NCI-H2107 (cell line): Measurements from ENCODE around the gene KCNN3.

ENCODE experiments used
- DNase-seq: peaks from one replicate; lab custom pipeline; 2025; lab: John Stamatoyannopoulos, UW

Gene KCNN3

DNA sequence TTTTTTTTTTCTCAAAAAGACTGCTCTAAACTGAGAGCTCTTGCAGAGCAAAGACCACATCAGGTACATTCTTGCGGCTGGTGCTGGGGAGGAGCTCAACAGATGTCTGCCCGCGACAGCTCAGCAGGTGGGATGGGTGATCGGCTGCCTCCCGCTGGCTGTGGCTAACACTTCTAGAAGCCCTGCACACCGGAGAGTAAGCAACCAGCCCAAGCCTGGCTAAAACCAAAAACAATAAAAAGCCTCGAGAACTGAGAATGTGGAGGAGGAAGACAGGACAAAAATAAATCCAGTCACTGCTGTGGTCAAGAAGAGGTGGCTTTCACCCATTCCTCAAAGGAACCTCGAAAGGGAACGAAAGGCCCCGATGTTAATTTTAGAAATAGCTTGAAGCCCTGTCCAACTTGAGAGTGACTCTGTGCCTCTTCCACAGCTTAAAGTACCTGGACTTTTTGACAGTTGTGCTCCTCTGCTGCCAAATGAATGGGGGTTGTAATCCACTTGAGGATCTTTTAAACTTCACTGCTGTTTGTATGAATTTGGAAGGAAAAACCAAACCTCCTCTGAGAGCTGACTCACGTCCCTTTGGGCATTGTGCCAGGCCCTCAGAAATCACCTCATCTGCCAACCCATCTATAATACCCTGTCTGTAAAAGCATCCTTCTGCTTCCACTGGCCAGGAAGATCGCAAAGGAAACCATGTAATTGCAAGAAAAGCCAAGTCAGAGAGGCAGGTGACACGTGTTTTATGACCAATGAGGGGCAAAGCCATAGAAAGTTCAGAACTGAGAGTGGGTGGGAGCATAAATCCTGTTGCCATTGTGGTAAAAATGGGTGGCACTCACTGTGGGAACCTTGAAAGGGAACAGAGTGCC is 78.6 kb downstream of the KCNN3 start:
- peak; percentile 74 for DNase-seq

DNA sequence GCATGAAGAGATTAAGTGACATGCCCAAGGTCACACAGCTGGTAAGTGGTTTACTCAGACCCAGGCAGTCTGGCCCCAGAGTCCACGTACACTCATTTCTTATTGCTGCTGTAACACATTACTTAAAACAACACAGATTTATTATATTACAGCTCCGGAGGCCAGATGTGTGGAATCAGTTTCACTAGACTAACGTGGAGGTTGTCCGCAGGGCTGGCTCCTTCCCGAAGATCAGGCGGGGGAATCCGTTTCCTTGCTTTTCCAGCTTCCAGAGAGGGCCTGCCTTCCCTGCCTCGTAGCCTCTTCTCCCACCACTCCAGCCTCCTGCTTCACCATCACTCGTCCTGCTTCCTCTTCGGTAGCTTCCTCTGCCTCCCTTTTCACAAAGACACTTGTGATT is 81.2 kb downstream of the KCNN3 start:
- no peak for DNase-seq

DNA sequence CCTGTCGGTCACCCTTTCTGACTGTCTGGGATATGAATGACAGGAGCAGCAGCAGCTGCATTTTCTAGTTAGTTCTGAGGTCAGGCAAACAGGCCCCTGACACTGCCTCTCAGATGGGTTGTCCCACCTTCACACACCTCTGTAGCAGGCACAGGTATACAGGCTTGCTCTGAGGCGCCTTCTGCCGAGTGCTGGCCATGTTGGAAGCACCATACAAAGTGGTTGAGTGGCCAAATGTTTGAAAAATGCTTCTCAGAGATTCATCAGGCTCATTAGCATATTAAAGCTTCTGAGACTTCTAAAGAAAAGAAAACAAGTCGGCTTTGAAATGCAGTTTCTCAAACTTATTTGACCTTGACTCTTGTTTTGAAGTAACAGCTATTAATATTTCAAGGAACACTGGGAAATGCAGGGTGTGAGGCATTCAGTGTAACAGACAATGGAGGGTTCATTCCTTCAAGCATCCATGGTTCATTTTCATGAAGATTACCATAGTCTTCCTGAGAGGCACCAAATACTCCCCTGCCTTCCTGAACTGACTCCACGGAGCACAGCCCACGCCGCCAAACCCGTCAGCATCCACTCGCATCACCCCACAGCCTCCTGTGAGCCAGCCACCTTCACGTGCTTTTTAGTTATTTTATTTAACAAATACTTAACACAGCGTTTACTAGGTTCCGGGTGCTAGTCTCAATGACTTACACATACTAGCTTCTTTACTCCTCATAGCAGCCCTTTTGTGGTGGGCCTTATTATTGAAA is 81.8 kb downstream of the KCNN3 start:
- no peak for DNase-seq

DNA sequence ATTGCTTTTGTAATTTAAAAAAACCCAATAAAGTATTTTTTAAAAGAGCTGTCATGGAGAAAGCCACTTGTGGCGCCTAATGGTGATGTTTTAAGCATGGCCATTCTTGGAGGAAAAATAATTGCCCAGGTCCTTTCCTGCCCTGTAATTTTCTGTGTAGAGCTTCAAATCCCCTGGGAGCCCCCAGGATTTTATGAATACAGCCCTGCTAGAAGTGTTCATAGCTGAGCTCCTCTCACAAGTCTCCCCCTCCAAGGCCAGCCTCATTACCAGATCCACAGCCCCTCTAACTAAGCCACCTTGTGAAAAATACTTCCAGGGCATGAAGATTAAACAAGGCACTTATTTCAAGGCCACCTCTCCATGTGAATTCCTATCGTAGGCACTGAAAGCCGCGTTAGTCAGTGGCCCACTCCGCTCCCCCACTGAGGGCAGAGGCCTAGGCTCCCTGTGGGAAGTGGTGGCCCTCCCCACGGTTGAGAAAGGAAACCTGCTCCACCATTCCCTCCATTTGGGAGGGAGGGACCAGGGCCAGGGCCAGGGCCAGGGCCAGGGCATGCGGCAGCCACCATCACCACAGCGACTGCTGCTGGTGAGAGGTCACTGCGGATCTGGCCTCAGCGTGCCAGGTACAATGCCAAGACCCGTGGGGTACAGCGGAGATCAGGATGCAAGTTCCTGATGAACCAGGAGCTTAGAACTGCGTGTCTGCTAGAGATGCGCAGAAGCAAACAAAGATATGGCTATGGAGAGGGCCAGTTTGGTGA is 83.1 kb downstream of the KCNN3 start:
- DNase-seq = peak; percentile 39

DNA sequence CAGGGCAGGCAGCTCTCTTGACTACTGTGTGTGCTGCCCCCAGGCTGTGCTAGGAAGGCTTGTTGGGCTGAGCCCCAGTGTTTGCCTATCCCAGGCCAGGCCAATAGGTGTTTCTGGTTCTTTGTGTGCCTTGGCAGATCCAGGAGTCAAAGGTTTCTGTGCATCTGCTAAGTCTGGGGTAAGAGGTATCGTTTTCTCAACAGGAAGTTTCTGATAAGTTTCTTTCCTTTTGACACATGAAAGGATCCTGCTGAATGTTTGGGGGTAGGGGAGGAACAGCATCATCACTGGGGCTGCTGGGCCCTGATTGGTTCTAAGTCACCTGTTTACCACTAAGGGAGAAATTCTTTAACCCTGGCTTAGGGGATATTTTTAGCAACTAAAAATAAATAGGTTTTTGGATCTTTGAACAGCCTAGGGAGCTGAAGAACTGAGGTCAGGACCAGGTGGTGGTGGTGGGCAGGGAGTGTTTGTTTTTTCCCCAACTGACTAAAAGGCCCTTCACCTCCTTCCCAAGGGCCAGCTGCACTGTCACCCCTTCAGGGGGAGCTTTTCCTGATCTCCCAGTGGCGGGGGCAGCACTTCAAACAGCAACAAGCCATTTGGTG is 85.1 kb downstream of the KCNN3 start:
- DNase-seq = no peak

DNA sequence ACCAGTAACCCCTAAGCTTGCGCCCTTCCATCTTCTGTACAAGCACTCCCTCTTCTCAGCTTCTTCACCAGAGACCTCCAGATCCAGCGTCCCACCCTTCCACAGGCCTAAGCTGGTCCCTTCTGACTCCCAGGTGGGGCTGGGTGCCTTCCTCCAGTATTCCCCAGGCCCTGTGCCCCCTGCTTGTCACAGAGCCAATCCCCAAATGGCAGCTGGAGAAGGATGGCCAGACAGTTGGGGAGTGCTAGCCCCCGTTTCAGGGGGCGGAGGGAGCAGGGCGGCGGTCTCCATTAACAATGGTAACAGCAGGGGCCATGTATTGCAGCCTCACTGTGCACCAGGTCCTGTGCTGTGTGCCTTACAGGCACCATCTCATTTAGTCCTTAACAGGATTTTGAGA is 85.7 kb downstream of the KCNN3 start:
- no peak for DNase-seq

DNA sequence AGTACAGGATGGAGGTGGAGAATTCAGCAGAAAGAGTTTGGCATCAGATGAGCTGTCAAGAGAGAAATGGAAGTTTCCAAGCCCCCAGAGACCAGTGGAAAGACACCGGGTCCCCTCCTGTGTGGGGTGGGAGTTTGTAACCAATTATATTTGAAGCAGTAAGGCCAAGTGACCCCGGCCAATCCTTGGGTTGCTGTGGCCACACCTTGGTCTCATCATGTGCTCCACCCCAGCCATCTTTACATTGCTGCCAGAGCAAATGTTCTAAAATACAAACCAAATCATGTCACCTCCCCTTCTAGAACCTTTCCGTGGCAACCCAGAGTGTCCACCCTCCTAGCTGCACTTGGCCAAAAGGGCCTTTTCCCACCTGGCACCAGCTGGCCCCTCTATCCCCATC is 86.1 kb downstream of the KCNN3 start:
- DNase-seq = no peak

DNA sequence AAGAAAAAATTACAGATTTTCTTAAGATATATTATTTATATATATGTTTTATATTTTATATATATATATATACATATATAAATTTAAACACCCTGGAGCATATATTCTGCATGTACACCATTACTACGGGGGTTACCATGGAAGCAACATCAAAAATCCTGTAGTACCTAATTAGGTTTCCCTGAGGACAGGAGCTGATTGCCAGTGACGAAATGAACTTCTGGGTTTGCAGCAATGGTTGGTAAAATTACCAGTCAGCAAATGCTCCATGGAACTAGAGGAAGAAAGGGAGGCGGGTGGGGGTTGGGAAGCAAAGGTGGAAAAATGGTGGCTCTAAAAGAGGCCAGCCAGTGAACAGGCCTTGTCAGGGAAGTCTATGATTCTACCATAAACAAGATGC is 89.5 kb downstream of the KCNN3 start:
- DNase-seq = no peak

DNA sequence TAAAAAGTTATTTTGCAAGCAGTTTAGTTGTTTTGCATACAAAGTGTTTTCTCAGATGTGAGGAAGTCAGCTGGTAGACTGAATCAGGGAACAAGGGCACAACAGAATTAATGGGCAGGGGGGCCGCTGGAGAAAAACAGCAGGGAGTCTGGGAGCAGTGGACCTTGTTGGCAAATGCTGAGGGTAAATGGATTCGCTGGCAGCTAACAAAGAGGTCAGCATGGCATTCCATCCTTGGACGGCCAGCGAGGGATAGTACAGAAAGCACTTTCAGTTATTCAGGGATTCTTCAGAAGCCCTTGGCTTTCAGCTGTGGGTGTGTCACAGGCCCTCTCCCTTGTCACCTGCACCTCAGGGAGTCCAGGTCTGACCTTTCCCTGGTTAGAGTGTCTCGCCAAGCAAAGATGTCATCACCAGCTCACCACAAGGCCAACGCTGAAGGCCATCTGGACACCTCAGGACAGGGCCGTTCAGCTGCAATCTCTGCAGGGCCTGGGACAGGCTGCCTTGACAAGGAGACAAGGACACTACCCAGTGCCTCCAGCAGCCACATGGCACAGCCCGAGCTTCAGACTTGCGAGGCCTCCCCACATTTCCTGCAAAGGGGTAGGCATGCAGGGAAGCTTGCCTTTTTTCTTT is 90.4 kb downstream of the KCNN3 start:
- DNase-seq = no peak

DNA sequence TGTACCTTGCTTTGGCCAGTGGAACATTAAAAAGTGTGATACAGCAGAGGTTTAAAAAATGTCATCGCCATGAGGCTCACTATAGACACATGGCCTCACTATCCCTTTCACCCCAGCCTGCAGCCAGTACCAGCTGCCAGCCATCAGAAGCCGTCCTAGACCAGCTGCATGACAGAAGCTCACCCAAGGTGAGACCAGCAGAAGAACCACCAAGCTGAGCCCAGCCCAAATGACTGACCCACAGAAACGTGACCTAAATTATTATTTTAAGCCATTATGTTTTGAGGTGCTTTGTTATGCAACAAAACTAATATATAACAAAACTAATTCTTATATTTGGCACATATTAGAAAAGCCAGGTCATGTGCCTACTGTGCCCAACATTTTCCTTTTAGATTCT is 91.1 kb downstream of the KCNN3 start:
- DNase-seq = no peak

DNA sequence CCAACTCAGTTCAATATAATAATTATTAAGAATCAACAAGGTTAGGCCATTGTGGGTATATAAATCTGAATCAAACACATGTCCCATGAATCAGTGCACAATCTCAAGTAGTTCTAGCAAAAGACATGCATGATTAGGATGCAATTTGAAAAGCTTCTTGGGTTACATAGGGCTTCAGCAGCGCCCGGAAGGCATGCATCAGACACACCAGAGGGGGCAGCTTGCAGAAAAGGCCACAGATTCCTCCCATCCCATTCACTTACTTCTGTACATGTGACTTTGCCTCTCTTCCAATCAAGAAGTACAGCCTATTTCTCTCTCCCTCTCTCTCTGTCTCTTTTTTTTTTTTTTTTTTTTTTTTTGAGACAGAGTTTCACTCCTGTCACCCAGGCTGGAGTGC is 91.8 kb downstream of the KCNN3 start:
- DNase-seq = no peak

DNA sequence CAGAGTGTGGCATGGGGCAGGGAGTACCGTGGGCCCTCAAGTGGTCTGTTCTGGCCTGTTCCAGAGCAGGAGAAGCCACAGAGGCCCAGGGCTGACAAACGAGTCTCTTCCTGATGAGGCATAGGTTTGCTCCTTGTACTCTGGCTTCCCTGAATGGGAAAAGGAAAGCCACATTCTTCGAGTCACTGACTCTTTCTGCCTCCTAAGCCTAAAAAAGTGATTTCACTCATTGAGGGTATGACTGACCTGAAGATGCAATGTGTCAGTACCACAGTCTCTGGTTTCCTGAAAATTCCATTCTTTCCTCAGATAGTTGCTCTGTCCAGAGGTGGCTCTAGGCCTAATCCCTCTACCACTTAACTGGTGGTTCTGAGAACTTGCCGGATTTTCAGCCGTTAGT is 92.3 kb downstream of the KCNN3 start:
- DNase-seq = no peak

DNA sequence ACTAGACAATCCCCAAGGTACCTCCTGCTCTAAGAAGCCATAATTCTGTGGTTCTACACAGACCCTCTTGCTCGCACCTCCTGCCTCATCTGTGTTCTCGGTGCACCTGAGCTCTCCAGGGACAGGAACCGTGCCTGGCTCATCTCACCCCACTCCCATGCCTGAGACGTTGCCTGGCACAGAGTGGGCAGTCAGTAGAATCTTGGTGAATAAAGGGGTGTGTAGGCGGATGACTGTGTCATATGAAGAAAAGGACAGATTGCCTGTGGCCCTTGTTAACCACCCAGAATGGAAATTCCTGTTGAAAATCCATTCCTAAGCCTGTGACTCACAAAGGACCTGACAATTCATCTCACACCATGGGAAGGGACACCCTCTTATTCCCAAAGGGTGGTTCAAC is 92.9 kb downstream of the KCNN3 start:
- DNase-seq = no peak

DNA sequence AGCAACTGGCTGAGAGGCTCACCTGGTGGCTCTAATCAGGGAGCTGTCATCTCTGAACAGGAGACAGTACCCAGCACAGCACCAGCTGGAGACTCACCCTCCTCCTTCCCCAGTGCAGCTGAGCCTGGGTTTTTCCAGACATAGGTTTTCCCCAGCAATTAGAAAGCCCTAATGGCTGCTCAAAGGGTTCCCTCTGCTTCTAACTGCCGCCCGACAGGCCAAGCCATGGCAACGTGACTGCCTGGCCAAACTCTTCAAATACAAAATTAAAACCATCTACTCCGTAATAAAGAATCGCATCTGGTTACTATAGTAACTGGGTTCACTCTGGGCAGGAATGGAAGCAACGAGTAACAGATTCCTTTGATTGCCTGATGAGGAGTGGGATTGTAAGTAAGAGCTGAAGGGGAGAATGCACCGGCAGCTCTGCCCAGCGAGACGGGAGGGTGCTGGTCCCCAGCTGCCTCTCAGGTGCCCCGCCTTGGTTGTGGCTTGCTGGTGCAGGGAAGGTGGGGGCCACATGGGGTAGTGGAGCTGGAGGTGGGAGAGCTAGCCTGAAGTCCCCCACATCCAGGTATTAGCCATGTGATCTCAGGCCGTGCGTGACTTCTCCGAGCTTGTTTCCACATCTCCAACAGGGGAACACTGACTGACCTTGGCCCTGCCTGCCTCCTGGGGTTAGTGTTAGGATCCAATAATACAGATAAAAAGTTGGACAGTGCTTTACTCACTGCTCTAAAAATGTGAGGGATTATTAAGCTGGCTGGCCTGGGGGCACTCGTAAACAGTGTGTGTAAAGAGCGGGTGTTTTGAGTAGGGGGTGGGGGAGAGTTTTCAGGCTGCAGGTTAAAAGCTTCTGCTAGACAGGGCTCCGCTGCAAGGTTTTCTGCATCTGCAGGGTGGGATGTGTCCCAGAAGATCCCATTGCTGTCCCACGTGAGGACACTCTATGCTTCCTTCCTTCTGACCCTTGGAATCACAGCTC is 94.2 kb downstream of the KCNN3 start:
- no peak for DNase-seq

DNA sequence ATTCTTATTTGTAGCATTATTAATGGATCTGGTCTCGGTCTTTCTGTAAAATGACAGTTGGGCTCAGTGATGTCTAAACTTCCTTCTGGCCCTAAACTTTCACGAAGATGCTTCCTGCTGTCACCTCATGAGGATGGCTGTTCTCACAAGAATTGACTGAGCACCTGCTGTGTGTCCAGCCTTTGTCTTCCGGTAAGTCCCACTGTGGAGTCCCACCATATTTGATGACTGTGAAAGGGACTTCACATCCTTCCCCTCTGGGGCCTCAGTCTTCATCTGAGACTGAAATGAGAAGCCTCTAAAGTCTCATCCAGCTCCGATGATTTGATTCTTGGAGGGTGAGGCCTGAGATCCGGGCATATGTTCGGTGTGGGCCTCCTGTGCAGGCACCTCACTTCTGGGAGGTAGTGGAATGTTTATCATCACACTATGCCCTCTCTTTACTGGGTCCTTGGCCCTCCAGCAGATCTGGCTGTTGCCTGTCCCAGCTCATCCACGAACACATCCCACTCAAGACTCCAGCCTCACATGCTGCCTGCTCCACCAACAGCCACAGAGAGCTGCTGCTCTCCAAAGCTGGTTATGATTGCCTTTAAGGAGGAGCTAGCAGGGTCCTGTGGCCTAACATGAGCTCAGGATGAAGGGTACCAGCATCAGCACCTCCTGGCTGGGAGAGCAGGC is 95.8 kb downstream of the KCNN3 start:
- DNase-seq = no peak

DNA sequence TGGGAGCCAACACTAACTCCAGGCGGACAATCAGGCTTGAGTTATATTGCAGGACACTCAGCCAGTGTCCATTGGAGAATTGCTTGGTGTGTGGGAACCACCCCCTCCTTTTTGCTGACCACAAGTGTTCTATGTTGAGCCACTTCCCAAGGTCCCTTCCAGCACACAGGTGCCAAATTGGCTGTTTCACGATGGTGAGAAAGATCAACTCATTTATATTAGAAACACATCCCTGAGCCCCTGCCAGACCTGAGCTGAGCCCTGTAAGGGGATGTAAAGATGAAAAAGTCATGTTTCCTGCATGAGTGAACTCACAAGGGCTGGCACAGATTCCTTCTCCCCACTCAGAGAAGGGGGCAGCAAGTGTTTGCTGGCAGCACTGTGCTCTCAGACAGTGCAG is 96.5 kb downstream of the KCNN3 start:
- peak; percentile 6 for DNase-seq

DNA sequence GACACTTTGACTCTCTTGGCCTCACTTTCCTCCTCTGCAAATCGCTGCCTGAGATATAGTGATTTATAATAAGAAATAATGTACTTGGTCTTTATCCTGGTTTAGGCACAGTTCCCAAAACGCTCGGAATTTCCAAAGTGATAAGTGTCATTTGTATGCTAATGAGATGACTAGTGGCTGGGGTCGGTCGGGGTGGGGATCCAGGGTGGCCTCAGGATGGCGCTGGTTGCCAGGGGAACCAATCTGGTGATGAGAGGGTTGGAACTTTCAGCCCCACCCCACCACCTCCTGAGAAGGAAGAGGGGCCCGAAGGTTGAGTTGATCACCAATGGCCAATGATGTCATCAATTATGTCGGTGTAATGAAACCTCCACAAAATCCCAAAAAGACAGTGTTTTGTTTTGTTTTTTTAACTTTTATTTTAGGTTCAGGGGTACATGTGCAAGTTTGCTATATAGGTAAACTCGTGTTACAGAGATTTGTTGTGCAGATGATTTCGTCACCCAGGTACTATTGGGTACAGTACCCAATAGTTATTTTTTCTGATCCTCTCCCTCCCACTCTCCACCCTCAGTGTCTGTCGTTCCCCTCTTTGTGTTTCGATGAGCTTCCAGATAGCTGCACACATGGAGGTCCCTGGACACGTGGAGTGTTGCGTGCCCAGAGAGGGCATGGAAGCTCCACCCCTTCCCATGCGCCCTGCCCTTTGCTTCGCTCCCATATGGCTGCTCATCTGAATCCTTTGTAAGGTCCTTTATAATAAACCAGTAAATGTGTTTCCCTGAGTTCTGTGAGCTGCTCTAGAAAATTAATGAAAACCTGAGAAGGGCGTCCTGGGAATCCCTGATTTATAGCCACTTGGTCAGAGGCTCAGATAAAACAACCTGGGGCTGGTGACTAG is 97.2 kb downstream of the KCNN3 start:
- no peak for DNase-seq

DNA sequence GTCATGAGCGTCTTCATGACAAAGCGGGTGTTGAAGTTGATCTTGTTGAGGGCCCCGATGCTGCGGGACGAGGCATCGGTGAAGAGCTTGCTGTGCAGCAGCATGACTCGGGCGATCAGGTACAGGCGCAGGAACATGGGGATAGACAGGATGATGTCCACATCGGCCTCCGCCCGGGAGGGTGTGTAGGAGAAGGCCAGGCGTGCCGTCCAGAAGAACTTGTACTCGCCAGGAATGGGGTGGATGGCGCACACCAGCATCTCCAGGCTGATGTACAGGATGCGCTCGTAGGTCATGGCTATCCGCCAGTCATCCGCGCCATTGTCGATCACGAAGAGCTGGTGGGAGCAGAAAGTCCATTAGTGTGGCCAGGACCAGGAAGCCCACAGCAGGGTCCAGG is 98.0 kb downstream of the KCNN3 start:
- DNase-seq = no peak
